Measurements from ENCODE around the gene TLR4. TPM values are rescaled to one million over a fixed set of nuclear protein-coding genes. Genes with fewer than 3 reads are reported as not detected.

The TLR4 gene
- total and polyA plus RNA-seq, 2 experiments from 2014 or later, result 0.06 to 0.17 TPM

DNA sequence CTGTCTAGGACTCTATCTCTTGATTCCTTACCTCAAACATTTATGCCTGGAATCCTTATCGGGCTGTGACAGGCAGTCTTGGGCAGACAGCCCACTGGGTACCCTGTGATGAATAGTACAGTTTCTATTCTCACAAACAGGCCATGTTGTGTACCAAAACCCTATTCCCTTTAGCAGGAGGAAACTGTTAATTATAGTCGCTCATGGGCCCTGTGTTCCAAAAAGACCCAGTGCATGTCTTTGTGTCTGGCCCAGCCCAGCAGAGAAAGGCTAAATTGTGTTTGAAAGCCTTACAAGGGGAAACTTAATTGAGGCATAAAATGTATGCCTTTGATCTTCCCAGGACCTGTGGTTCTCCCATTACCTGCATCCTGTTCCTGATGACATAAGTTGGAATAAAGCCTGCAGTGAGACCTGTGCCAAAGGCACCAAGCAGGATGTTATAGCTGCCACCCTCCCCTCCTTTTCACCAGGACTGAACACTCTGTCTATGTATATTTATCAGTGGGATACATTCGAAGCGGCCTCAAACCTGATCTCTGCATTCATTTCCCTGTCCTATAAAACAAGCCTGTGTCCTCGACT, 43.3 kb downstream of the TLR4 start:
- H2AFZ ChIP-seq, result no peak overlapping the region
- Mint-ChIP-seq H3K27me3 (ENCODE audit: insufficient read depth, low read depth, poor library complexity) (peaks cover 6% of the 10 kb centered on the region), H3K4me1 (no peaks in the 10 kb centered on the region; the same call in 2 of the 3 replicates), H3K4me3 (no peak overlapping the region), H3K36me3 (ENCODE audit: low read depth) (peaks cover 3% of the 10 kb centered on the region; the same call in 1 of the 3 replicates), H3K27ac (no peak overlapping the region), H3K9me3 (peaks cover 45% of the 10 kb centered on the region)
- no peaks in the 10 kb centered on the region for H3K79me2 ChIP-seq (replicated peaks; ENCODE audit: insufficient read depth)
- DNase-seq (ENCODE audit: low spot score) (no peak), ATAC-seq (no peak)
- H3K4me1 ChIP-seq (ENCODE audit: insufficient read depth), result no peaks in the 10 kb centered on the region; the same call in 1 of the 2 replicates
- no peak for TF ChIP-seq POLR2AphosphoS5 (IDR thresholded peaks at IDR 0.05; ENCODE audit: low read depth)
- no peak for TF ChIP-seq CREB1 (CRISPR knock-in tag; IDR thresholded peaks at IDR 0.05; ENCODE audit: low read depth)
- TF ChIP-seq JUNB (IDR thresholded peaks at IDR 0.05; ENCODE audit: unreplicated experiment), result no peak
- TF ChIP-seq EZH2 (IDR thresholded peaks at IDR 0.05; ENCODE audit: low read depth, unreplicated experiment), result no peak
- TF ChIP-seq ZNF114 (CRISPR knock-in tag; IDR thresholded peaks at IDR 0.05), result no peak
- TF ChIP-seq STAT1 (IDR thresholded peaks at IDR 0.05; ENCODE audit: unreplicated experiment), result no peak
- TF ChIP-seq ZNF331 (CRISPR knock-in tag; IDR thresholded peaks at IDR 0.05; ENCODE audit: low read depth), result no peak
- TF ChIP-seq, protein P1, sequence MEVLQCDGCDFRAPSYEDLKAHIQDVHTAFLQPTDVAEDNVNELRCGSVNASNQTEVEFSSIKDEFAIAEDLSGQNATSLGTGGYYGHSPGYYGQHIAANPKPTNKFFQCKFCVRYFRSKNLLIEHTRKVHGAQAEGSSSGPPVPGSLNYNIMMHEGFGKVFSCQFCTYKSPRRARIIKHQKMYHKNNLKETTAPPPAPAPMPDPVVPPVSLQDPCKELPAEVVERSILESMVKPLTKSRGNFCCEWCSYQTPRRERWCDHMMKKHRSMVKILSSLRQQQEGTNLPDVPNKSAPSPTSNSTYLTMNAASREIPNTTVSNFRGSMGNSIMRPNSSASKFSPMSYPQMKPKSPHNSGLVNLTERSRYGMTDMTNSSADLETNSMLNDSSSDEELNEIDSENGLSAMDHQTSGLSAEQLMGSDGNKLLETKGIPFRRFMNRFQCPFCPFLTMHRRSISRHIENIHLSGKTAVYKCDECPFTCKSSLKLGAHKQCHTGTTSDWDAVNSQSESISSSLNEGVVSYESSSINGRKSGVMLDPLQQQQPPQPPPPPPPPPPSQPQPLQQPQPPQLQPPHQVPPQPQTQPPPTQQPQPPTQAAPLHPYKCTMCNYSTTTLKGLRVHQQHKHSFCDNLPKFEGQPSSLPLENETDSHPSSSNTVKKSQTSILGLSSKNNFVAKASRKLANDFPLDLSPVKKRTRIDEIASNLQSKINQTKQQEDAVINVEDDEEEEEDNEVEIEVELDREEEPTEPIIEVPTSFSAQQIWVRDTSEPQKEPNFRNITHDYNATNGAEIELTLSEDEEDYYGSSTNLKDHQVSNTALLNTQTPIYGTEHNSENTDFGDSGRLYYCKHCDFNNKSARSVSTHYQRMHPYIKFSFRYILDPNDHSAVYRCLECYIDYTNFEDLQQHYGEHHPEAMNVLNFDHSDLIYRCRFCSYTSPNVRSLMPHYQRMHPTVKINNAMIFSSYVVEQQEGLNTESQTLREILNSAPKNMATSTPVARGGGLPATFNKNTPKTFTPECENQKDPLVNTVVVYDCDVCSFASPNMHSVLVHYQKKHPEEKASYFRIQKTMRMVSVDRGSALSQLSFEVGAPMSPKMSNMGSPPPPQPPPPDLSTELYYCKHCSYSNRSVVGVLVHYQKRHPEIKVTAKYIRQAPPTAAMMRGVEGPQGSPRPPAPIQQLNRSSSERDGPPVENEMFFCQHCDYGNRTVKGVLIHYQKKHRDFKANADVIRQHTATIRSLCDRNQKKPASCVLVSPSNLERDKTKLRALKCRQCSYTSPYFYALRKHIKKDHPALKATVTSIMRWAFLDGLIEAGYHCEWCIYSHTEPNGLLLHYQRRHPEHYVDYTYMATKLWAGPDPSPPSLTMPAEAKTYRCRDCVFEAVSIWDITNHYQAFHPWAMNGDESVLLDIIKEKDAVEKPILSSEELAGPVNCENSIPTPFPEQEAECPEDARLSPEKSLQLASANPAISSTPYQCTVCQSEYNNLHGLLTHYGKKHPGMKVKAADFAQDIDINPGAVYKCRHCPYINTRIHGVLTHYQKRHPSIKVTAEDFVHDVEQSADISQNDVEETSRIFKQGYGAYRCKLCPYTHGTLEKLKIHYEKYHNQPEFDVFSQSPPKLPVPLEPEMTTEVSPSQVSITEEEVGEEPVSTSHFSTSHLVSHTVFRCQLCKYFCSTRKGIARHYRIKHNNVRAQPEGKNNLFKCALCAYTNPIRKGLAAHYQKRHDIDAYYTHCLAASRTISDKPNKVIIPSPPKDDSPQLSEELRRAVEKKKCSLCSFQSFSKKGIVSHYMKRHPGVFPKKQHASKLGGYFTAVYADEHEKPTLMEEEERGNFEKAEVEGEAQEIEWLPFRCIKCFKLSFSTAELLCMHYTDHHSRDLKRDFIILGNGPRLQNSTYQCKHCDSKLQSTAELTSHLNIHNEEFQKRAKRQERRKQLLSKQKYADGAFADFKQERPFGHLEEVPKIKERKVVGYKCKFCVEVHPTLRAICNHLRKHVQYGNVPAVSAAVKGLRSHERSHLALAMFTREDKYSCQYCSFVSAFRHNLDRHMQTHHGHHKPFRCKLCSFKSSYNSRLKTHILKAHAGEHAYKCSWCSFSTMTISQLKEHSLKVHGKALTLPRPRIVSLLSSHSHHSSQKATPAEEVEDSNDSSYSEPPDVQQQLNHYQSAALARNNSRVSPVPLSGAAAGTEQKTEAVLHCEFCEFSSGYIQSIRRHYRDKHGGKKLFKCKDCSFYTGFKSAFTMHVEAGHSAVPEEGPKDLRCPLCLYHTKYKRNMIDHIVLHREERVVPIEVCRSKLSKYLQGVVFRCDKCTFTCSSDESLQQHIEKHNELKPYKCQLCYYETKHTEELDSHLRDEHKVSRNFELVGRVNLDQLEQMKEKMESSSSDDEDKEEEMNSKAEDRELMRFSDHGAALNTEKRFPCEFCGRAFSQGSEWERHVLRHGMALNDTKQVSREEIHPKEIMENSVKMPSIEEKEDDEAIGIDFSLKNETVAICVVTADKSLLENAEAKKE (CRISPR knock-in tag; IDR thresholded peaks at IDR 0.05), result no peak
- TF ChIP-seq, protein P2, sequence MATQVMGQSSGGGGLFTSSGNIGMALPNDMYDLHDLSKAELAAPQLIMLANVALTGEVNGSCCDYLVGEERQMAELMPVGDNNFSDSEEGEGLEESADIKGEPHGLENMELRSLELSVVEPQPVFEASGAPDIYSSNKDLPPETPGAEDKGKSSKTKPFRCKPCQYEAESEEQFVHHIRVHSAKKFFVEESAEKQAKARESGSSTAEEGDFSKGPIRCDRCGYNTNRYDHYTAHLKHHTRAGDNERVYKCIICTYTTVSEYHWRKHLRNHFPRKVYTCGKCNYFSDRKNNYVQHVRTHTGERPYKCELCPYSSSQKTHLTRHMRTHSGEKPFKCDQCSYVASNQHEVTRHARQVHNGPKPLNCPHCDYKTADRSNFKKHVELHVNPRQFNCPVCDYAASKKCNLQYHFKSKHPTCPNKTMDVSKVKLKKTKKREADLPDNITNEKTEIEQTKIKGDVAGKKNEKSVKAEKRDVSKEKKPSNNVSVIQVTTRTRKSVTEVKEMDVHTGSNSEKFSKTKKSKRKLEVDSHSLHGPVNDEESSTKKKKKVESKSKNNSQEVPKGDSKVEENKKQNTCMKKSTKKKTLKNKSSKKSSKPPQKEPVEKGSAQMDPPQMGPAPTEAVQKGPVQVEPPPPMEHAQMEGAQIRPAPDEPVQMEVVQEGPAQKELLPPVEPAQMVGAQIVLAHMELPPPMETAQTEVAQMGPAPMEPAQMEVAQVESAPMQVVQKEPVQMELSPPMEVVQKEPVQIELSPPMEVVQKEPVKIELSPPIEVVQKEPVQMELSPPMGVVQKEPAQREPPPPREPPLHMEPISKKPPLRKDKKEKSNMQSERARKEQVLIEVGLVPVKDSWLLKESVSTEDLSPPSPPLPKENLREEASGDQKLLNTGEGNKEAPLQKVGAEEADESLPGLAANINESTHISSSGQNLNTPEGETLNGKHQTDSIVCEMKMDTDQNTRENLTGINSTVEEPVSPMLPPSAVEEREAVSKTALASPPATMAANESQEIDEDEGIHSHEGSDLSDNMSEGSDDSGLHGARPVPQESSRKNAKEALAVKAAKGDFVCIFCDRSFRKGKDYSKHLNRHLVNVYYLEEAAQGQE (IDR thresholded peaks at IDR 0.05; ENCODE audit: unreplicated experiment), result no peak
- TF ChIP-seq EZH2phosphoT487 (IDR thresholded peaks at IDR 0.05; ENCODE audit: unreplicated experiment), result no peak
- TF ChIP-seq, protein P3, sequence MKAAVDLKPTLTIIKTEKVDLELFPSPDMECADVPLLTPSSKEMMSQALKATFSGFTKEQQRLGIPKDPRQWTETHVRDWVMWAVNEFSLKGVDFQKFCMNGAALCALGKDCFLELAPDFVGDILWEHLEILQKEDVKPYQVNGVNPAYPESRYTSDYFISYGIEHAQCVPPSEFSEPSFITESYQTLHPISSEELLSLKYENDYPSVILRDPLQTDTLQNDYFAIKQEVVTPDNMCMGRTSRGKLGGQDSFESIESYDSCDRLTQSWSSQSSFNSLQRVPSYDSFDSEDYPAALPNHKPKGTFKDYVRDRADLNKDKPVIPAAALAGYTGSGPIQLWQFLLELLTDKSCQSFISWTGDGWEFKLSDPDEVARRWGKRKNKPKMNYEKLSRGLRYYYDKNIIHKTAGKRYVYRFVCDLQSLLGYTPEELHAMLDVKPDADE (IDR thresholded peaks at IDR 0.05), result no peak
- no peak for TF ChIP-seq NANOG (IDR thresholded peaks at IDR 0.05; ENCODE audit: borderline replicate concordance)
- TF ChIP-seq, protein P4, sequence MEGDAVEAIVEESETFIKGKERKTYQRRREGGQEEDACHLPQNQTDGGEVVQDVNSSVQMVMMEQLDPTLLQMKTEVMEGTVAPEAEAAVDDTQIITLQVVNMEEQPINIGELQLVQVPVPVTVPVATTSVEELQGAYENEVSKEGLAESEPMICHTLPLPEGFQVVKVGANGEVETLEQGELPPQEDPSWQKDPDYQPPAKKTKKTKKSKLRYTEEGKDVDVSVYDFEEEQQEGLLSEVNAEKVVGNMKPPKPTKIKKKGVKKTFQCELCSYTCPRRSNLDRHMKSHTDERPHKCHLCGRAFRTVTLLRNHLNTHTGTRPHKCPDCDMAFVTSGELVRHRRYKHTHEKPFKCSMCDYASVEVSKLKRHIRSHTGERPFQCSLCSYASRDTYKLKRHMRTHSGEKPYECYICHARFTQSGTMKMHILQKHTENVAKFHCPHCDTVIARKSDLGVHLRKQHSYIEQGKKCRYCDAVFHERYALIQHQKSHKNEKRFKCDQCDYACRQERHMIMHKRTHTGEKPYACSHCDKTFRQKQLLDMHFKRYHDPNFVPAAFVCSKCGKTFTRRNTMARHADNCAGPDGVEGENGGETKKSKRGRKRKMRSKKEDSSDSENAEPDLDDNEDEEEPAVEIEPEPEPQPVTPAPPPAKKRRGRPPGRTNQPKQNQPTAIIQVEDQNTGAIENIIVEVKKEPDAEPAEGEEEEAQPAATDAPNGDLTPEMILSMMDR (conservative IDR thresholded peaks at IDR 0.05; ENCODE audit: low read depth in 2 of 2), result no peak
- peaks cover 27% of the 10 kb centered on the region for H3K27me3 ChIP-seq (ENCODE audit: insufficient read depth)
- peaks cover 4% of the 10 kb centered on the region; the same call in 1 of the 2 replicates for H3K9me2 ChIP-seq (ENCODE audit: insufficient read depth)
- no peak overlapping the region for H3K4me3 ChIP-seq
- H3K4me2 ChIP-seq, result no peak overlapping the region
- H3F3A ChIP-seq (replicated peaks; ENCODE audit: low read depth), result no peaks in the 10 kb centered on the region
- no peaks in the 10 kb centered on the region for H4K20me1 ChIP-seq (replicated peaks; ENCODE audit: insufficient read depth)
- H3K27ac ChIP-seq (ENCODE audit: low read depth), result no peak overlapping the region
- no peaks in the 10 kb centered on the region for H3K36me3 ChIP-seq (ENCODE audit: insufficient read depth)

Data from GM23338 (cell line).